Skeletal muscle tissue (tissue), 4 donors: ENCODE data around the gene ACO2. TPM values are rescaled to one million over a fixed set of nuclear protein-coding genes. Genes with fewer than 3 reads are reported as not detected.
"Not testable (repeated sequence)": the region's sequence is repeated elsewhere in the genome, so short reads cannot be mapped to it uniquely, and the experiment has no call there.

Experiments used
- H3K27ac ChIP-seq: one replicate; pipeline ENCODE4 v1.7.0; 2013; ENCODE audit warnings: mild to moderate bottlenecking, low read depth, low read length, inconsistent platforms
- H3K27me3 ChIP-seq, 3 donors: one replicate each; pipeline ENCODE4 v1.7.0; 2013; ENCODE audit warnings: low read length in 3 of 3; ENCODE audit not compliant: control insufficient read depth in 3 of 3, insufficient read depth in 3 of 3
- H3K36me3 ChIP-seq, 3 donors: one replicate each; pipeline ENCODE4 v1.7.0; 2013; ENCODE audit warnings: low read length in 3 of 3; ENCODE audit not compliant: control insufficient read depth in 3 of 3, insufficient read depth in 3 of 3
- H3K4me1 ChIP-seq, 3 donors: one replicate each; pipeline ENCODE4 v1.7.0; 2013; ENCODE audit warnings: low read length in 3 of 3, mild to moderate bottlenecking in 3 of 3; ENCODE audit not compliant: control insufficient read depth in 3 of 3, insufficient read depth in 3 of 3
- H3K4me3 ChIP-seq, 3 donors: one replicate each; pipeline ENCODE4 v1.7.0; 2013; ENCODE audit warnings: low read length in 3 of 3
- H3K9ac ChIP-seq, 3 donors: one replicate each; pipeline ENCODE4 v1.7.0; 2013; ENCODE audit warnings: low read length in 3 of 3, mild to moderate bottlenecking in 3 of 3, moderate library complexity in 2 of 3, low read depth in 1 of 3
- H3K9me3 ChIP-seq, 3 donors: one replicate each; pipeline ENCODE4 v1.7.0; 2013; ENCODE audit warnings: low read length in 3 of 3; ENCODE audit not compliant: control insufficient read depth in 3 of 3
- total RNA-seq: library from RNA; depleted of rRNA; stranded (reverse); fragments of >200 nt; gene quantifications from one replicate; pipeline ENCODE4 v1.2.3, GENCODE V29; 2014
- donor health status: Osteomylitis.

ACO2 gene
- total RNA-seq, 1 donor from 2014 or later: 110 TPM

GRCh38 chr22:41447435-41448188 is 21.3 kb upstream of the ACO2 start:
- Histone ChIP-seq H3K36me3 (peaks cover 7 to 14% (median 8%) of the 10 kb centered on the region in 3 donors), H3K9me3 (no peaks in the 10 kb centered on the region), H3K27ac (peak overlapping the region; percentile 98)

GRCh38 chr22:41448189-41448808 is 20.6 kb upstream of the ACO2 start:
- H3K4me3 ChIP-seq: peak overlapping the region; percentile 83 to 89 (median 89)
- peaks cover 15 to 26% (median 16%) of the 10 kb centered on the region in 3 donors for H3K4me1 ChIP-seq
- peak overlapping the region; percentile 98 to 100 (median 98) for H3K9ac ChIP-seq
- H3K27me3 ChIP-seq: no peaks in the 10 kb centered on the region
- peak overlapping the region; percentile 98 for H3K27ac ChIP-seq
- no peaks in the 10 kb centered on the region for H3K9me3 ChIP-seq
- peaks cover under 1 to 9% (median under 1%) of the 10 kb centered on the region in 3 donors for H3K36me3 ChIP-seq

More at GRCh38 chr22:41447435-41448188, 21.3 kb upstream of the ACO2 start:
- Histone ChIP-seq H3K27me3 (no peaks in the 10 kb centered on the region), H3K9ac (peak overlapping the region; percentile 98 to 100 (median 98)), H3K4me1 (peaks cover 22 to 33% (median 23%) of the 10 kb centered on the region in 3 donors), H3K4me3 (peak overlapping the region; percentile 83 to 89 (median 89))

- Histone ChIP-seq H3K27me3 (no peaks in the 10 kb centered on the region), H3K4me1 (peaks cover 0 to 4% (median 0%) of the 10 kb centered on the region in 3 donors), H3K9me3 (no peaks in the 10 kb centered on the region), H3K4me3 (no peak overlapping the region), H3K36me3 (peaks cover 14 to 18% (median 17%) of the 10 kb centered on the region in 3 donors), H3K27ac (no peak overlapping the region), H3K9ac (no peak overlapping the region)
Observed at GRCh38 chr22:41458161-41458728, 10.7 kb upstream of the ACO2 start.

GRCh38 chr22:41459431-41459830 is 9.5 kb upstream of the ACO2 start:
- peaks cover 0 to 4% (median 0%) of the 10 kb centered on the region in 3 donors for H3K4me1 ChIP-seq
- H3K4me3 ChIP-seq: no peak overlapping the region
- H3K27ac ChIP-seq: no peak overlapping the region
- H3K9ac ChIP-seq: no peak overlapping the region
- H3K9me3 ChIP-seq: no peaks in the 10 kb centered on the region
- no peaks in the 10 kb centered on the region for H3K27me3 ChIP-seq
- peaks cover 21 to 26% (median 26%) of the 10 kb centered on the region in 3 donors for H3K36me3 ChIP-seq

- H3K9me3 ChIP-seq, H3K27me3 ChIP-seq, H3K4me3 ChIP-seq, H3K4me1 ChIP-seq, H3K27ac ChIP-seq, H3K9ac ChIP-seq: not testable (repeated sequence)
- H3K36me3 ChIP-seq: peaks cover 28 to 32% (median 32%) of the 10 kb centered on the region in 3 donors
Observed at GRCh38 chr22:41460071-41460470, 8.8 kb upstream of the ACO2 start.

- no peak overlapping the region for H3K9ac ChIP-seq
Observed at GRCh38 chr22:41461901-41462300, 7.0 kb upstream of the ACO2 start.

GRCh38 chr22:41469218-41469851 is 418 bp downstream of the ACO2 start:
- Histone ChIP-seq H3K27ac (peak overlapping the region; percentile 98), H3K27me3 (no peaks in the 10 kb centered on the region), H3K9ac (peak overlapping the region; percentile 91 to 97 (median 97)), H3K36me3 (peaks cover 24 to 36% (median 27%) of the 10 kb centered on the region in 3 donors), H3K9me3 (no peaks in the 10 kb centered on the region), H3K4me3 (peak overlapping the region; percentile 96), H3K4me1 (peaks cover 39 to 66% (median 50%) of the 10 kb centered on the region in 3 donors)

More at GRCh38 chr22:41461901-41462300, 7.0 kb upstream of the ACO2 start:
- H3K4me1 ChIP-seq: peaks cover 0 to 4% (median under 1%) of the 10 kb centered on the region in 3 donors
- no peaks in the 10 kb centered on the region for H3K27me3 ChIP-seq
- H3K36me3 ChIP-seq: peaks cover 38 to 48% (median 45%) of the 10 kb centered on the region in 3 donors
- H3K4me3 ChIP-seq: no peak overlapping the region
- H3K9me3 ChIP-seq: no peaks in the 10 kb centered on the region
- no peak overlapping the region for H3K27ac ChIP-seq

GRCh38 chr22:41470886-41471285 is 2.0 kb downstream of the ACO2 start:
- no peak overlapping the region for H3K4me3 ChIP-seq

GRCh38 chr22:41471568-41471967 is 2.7 kb downstream of the ACO2 start:
- Histone ChIP-seq H3K27ac (no peak overlapping the region), H3K4me3 (no peak overlapping the region), H3K36me3 (peaks cover 7 to 15% (median 9%) of the 10 kb centered on the region in 3 donors), H3K4me1 (peaks cover 39 to 66% (median 54%) of the 10 kb centered on the region in 3 donors), H3K27me3 (no peaks in the 10 kb centered on the region), H3K9ac (peak overlapping the region in 1 of 3 donors; percentile 18), H3K9me3 (no peaks in the 10 kb centered on the region)

More at GRCh38 chr22:41470886-41471285, 2.0 kb downstream of the ACO2 start:
- peaks cover 39 to 66% (median 51%) of the 10 kb centered on the region in 3 donors for H3K4me1 ChIP-seq
- no peak overlapping the region for H3K27ac ChIP-seq
- H3K27me3 ChIP-seq: no peaks in the 10 kb centered on the region
- no peaks in the 10 kb centered on the region for H3K9me3 ChIP-seq
- H3K36me3 ChIP-seq: peaks cover 13 to 22% (median 16%) of the 10 kb centered on the region in 3 donors
- H3K9ac ChIP-seq: no peak overlapping the region
